ENCODE measurements around the gene DRGX.

- TF ChIP-seq ZBTB33 (CRISPR knock-in tag; IDR thresholded peaks at IDR 0.05) = no peak
- TF ChIP-seq CBFB (CRISPR knock-in tag; IDR thresholded peaks at IDR 0.05) = no peak
- no peak for TF ChIP-seq SP1 (IDR thresholded peaks at IDR 0.05)
- no peak for TF ChIP-seq SP1 (CRISPR knock-in tag; IDR thresholded peaks at IDR 0.05)
- TF ChIP-seq CENPT (CRISPR knock-in tag; IDR thresholded peaks at IDR 0.05; ENCODE audit: low read depth) = no peak
- TF ChIP-seq, protein P1, sequence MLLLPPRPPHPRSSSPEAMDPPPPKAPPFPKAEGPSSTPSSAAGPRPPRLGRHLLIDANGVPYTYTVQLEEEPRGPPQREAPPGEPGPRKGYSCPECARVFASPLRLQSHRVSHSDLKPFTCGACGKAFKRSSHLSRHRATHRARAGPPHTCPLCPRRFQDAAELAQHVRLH (CRISPR knock-in tag; IDR thresholded peaks at IDR 0.05; ENCODE audit: borderline replicate concordance, low read depth) = no peak
- no peak for TF ChIP-seq ZBTB20 (CRISPR knock-in tag; IDR thresholded peaks at IDR 0.05; ENCODE audit: borderline replicate concordance, low read depth)
- TF ChIP-seq, protein P2, sequence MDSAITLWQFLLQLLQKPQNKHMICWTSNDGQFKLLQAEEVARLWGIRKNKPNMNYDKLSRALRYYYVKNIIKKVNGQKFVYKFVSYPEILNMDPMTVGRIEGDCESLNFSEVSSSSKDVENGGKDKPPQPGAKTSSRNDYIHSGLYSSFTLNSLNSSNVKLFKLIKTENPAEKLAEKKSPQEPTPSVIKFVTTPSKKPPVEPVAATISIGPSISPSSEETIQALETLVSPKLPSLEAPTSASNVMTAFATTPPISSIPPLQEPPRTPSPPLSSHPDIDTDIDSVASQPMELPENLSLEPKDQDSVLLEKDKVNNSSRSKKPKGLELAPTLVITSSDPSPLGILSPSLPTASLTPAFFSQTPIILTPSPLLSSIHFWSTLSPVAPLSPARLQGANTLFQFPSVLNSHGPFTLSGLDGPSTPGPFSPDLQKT (CRISPR knock-in tag; IDR thresholded peaks at IDR 0.05; ENCODE audit: borderline replicate concordance) = no peak
- TF ChIP-seq ZNF639 (CRISPR knock-in tag; conservative IDR thresholded peaks at IDR 0.05) = no peak
These were observed 46.5 kb downstream of the DRGX start for GRCh38 chr10:49349390-49349789.

Measured in HepG2 (cell line).